NCI-H510A treated with DMSO at 0.1 percent for 48 hours (cell line): ENCODE data around the gene EFCC1.

Experiments
- DNase-seq: peaks from one replicate; lab custom pipeline; 2025; lab: John Stamatoyannopoulos, UW

EFCC1 gene, protein sequence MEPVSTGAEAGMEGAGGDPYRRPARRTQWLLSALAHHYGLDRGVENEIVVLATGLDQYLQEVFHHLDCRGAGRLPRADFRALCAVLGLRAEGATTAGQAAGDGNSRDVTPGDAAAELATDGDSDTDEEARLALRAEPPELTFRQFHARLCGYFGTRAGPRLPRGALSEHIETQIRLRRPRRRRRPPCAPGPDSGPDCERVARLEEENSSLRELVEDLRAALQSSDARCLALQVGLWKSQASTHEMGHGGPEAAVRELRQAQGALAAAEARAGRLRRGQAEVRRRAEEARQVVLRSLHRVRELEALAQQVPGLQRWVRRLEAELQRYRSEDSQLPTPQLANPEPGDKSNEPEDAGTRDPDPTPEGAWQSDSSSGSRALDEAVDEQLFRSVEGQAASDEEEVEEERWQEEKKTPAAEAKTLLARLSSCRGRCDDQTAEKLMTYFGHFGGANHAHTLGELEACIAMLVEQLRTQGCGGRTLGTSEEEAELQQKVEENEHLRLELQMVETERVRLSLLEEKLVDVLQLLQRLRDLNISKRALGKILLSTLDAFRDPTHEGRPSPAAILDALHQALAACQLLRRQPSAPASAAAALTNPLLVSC

DNA sequence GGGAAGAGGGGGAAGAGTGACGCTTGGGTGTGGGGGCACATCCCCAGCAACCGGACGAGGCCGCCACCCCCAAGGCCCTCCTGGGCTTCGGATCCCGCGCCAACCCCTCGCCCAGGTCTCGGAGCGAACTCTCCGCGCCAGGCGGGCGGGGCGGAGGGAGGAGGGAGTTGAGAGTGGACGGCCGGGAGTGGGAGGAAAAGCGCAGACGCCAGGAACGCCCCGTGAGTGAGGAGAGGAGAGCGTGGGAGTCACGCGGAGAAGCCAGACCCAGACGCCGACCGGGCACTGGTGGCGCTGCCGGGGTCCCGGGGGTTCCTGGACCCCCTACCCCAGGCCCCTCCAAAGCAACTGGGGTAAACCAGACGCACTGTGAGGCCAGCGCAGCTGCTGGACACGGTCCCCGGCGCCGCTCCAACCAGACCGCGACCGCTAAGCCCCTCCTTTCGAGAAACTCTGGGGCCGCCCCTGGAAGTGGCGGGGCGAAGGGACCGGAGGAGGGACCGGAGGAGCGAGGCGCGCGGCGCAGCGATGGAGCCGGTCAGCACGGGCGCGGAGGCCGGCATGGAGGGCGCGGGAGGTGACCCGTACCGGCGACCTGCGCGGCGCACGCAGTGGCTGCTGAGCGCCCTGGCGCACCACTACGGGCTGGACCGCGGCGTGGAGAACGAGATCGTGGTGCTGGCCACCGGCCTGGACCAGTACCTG is at the start of gene EFCC1:
EFCC1 (plus strand) TSS at position 204 of the 705 bp plus-strand sequence; CDS start at position 529, 325 bp downstream.
- peak; percentile 36 for DNase-seq

DNA sequence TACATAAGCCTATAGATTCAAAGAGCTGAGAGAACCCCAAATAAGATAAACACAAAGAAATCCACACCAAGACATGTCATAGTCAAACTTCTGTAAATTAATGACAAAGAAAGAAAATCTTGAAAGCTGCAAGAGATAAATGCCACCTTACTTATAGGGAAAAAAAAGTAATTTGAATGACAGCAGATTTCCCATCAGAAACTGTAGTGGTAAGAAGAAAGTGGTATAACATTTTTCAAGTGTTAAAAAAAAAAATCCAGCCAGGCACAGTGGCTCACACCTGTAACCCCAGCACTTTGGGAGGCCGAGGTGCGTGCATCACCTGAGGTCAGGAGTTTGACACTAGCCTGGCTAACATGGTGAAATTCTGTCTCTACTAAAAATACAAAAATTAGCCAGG is 44.7 kb upstream of the EFCC1 start:
- no peak for DNase-seq

DNA sequence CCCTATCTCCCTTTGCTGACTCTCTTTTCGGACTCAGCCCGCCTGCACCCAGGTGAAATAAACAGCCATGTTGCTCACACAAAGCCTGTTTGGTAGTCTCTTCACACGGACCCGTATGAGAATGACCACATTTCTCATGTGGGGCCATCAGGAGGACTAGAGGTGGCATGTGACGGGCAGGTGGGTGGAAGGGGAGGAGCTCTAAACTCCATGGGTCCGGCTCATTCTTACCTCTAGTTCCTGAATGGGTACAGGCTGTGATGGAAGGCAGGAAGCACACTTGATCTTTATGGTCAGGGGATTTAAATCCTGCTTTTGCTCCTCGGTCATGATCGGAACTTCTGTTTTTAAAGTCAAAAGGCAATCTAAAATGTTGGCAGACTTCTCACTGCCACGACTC is 35.8 kb upstream of the EFCC1 start:
- no peak for DNase-seq

DNA sequence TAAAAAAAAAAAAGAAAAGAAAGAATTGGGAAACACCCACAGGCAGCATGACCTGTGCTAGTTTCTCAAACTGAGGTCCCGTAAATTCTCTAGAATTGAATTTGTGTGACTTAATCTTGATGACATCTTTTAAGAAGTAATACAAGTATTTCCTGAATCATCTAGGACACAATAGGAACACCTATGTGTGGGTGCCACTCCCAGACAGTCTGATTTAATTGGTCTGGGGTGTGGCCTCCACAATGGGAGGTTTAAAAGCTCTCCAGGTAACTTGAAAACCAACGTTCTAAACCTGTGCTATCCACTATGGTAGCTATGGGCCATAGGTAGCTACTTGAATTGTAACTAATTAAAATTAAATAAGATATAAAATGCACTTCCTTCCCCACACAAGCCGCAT is 35.3 kb upstream of the EFCC1 start:
- no peak for DNase-seq

DNA sequence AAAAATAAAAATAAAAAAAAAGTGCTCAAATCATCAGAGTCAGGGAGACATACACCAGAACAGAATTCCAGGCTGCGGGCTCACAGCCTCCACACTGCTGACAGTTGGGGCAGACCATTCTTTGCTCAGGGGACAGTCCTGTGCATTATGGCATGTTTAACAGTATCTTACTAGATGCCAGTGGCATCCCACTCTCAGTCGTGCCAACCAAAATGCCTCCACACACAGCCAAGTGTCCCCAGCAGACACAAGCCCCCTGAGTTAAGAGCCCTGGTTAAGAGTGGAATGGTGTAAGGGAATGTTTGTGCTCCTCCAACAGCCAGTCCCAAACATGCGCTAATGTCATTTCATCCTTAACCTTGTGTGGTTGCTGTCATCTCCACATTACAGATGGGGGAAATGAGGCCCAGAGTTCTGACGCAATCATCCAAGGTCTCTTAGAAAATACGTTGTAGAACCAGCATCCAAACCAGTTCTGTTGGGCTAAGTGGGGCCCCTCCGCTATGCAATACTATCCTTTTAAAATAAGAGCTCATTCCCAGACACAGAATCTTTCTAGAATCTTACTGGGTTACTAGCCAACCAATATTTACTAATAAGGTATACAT is 33.3 kb upstream of the EFCC1 start:
- DNase-seq: no peak

DNA sequence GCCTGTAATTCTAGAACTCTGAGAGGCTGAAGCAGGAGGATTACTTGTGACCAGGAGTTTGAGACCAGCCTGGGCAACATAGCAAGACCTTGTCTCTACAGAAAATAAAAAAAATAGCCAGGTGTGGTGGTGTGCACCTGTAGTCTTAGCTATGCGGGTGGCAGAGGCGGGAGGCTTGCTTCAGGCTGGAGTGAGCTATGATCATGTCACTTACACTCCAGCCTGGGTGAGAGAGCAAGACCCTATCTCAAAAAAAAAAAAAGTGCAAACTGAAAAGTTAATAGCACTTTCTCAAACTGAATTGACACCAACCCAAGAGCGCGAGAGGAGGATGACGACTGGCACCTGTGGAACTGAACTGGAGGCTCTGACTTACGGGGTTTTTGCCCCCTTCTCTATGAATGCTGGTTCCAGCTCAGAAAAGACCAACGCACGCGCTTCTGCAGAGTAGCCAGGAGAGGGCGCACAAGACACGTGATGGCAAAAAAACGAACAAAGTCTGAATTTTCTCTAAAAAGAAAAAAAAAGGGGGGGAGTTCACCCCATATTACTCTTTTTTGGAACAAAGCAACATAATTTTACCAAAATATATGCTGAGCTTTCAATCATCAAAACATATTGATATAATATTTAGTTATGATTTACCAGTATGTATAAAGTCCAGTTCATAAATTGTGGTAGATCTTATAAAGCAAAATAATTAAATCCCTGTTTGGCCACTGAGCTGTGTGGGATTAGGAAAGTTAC is 30.9 kb upstream of the EFCC1 start:
- peak; percentile 13 for DNase-seq

DNA sequence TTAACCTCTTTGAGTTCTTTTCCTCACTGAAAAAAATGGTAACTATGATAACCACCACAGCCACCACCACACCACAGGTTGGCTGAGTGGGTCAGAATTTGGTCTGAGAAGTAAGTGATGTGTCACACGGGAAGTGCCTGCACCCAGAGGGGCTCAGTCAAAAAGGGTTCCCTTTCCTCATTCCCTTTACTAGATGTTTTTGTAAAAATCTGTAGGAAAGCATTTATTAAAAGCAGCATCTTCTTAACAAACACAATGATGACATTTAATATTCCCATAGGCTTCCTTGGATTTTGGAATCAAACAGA is 30.4 kb upstream of the EFCC1 start:
- DNase-seq: no peak

DNA sequence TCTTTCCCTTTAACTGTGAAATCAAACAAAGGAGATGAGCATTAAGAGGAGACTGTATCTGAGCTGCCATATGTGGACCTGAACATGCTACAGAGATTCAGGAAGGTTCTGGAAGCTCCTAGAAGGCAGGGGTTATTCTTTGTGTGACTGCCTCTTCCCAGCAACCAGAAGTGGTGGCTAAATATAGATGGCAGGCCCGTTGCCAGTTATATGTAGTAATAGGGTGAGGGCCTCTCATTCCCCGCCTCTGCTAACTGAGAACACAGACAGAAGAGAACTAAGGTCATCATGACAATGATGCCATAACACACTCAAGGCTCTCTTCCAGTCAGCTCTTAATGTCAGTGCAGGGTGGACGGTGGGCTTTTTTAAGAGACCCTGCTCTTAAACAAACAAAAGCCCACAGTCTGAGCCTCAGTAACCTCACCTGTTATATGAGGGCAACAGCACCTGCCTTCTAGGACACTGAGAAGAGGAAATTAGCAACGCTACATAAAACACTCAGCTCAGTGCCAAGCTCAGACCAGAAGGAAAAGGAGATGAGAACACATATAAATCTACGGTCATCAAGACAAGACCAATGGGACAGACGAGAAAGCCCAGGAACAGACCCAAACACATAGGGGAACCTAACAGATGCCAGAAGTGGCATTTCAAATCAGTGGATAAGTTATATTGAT is 29.5 kb upstream of the EFCC1 start:
- DNase-seq: peak; percentile 4

DNA sequence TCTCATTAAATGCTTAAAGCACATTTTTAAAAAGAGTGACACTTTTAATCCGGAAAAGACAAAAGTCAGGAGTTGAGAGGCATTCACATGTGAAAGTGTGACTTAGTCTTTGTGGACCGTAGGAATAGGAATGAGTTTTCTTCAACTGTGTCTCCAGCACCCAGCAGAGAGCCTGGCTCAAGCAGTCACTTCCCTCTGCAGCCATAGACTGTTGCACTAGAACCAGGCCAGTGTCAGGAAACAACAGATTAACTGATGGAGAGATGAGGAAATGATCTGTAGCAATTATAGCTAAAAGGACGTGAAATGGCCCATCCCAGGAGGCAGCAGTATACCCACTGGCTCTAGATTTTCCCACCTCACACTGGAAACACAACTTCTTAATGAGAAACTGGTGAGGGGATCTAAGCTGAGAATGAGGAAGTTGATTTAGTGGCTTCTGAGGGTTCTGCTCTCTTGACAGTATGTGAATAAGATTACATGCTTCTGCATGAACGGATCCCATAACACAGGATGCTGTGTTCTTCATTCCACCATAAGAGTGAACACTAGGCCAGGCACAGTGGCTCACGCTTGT is 27.0 kb upstream of the EFCC1 start:
- DNase-seq: no peak

DNA sequence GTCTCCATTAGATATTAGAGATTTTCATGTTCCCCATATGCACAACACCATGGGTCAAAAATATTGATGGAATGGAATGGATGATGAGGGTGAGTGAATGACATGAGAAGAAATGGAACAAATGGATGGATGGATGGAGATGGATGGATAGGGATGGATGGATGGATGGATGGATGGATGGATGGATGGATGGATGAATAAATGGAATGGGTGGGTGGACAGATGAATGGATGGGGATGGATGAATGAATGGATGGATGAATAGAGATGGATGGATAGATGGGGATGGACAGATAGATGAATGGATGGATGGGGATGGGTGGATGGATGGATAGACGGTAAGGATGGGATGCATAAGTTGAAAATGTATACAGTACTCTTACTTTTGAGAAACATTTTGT is 25.8 kb upstream of the EFCC1 start:
- no peak for DNase-seq

DNA sequence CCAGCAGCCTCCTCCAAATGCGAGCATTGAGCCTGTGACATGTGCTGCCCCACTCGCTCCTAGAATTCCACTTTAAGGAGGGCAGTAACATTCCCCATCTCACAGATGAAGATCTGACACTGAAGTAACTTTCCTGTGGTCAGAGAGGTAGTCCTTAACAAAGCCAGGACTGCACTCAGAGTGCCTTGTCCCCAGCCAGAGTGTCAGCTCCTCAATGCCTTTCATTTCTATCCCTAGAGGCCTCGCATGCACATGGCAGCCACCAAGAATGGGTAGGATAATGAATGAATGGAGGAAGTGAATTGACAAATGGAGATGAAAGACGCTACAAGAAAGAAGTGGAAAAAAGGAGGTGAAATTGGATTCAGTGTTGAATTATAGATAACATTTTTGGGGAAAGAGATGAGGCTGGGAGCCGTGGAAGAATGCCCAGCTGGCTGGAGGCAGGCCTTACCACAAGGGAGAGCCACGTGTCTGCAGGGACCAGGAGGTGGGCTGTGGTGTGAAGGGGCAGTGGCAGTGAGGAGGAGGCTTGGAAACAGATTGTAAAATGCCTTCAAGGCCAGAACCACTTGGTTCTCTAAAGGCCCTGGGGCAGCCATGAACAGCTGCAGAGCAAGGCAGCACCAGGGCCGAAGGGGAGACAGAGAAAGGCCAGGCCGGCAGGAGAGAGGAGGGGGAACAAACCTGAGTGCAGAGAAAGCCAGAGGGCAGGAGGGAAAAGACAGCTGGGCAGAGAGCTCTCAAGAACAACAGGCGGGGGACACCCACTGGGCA is 17.6 kb upstream of the EFCC1 start:
- DNase-seq: no peak

DNA sequence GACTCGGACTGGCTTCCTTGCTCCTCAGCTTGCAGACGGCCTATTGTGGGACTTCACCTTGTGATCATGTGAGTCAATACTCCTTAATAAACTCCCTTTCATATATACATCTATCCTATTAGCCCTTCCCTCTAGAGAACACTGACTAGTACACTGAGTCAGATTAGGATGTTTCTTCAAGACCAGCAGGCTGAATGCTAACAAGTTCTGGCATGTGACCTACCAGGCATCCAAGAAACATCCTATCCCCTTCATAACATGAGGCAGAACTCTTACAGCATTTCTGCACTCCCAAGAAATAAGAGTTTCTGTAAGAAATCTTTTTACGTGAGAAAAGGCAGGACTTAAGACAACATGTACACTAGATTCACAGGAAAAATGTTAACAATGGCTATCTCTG is 16.5 kb upstream of the EFCC1 start:
- no peak for DNase-seq

DNA sequence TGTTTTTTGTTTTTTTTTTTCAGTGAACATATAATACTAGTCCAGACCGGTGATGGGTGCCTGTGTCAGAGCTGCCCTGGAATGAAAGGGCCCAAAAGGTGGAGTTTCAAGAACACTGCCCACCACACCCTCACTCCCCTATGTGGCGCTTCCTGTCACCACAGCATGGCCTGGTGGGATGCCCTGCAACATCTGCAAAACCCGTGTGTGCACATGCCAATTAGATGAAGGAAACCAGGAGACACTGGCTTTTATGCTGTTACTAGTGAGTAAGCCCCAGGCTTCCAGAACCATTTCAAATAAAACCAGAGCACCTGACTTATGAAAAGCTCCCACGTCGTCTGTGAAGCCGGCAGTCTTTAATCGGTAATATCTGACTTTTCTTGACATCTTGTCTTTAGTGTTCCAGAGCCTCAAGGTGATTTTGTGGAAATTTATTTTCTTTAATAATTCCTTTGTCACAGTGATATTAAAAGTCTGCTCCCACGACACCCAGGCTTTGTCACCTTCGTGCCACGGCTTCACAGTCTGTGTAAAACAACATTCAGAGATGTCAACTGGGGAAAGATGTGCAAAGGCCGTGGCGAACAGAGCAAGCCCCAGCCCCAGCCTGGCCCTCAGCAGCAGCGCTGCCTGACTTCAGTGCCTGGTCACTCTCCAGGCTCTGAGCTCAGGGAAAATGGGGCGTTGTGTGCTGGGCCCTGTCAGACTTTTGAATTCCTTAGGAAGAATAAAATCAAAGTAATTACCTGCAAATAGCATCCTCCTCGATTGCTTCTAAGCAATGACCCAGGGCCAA is 13.6 kb upstream of the EFCC1 start:
- DNase-seq: no peak

DNA sequence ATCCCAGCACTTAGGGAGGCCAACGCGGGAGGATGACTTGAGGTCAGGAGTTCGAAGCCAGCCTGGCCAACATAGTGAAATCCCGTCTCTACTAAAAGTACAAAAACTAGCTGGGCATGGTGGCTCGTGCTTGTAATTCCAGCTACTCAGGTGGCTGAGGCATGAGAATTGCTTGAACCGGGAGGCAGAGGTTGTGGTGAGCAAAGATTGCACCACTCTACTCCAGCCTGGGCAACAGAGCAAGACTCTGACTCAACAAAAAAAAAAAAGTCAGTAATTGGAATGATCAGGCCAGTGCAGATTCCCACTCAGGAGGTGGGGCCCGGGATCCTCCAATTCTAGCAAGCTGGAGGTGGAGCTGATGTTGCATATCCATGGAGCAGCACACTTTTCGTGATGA is 12.8 kb upstream of the EFCC1 start:
- no peak for DNase-seq

DNA sequence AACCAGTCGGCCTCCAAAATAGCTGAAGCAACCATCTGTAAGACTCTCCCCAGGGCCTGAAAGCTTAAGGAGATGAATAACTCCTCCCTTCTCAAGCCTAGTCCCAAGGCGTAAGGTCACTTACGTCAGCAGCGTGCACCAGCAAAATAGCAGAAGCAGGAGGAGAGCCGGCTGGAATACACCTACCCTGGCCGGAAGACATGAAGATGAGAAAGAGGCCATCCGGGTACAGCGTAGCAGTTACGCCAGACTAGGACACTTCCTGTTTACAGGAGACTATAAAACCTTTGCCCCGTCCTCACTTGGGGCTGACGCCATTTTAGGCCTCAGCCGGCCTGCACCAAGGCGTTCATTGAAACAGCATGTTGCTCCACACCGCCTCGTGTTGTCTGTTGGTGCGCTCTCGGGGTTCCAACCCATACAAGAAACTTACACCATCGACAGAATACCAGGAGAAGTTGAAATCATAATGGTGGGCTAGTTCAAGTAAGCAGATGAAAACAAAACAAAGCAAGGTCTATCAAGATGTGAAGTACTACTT is 9.7 kb upstream of the EFCC1 start:
- no peak for DNase-seq

DNA sequence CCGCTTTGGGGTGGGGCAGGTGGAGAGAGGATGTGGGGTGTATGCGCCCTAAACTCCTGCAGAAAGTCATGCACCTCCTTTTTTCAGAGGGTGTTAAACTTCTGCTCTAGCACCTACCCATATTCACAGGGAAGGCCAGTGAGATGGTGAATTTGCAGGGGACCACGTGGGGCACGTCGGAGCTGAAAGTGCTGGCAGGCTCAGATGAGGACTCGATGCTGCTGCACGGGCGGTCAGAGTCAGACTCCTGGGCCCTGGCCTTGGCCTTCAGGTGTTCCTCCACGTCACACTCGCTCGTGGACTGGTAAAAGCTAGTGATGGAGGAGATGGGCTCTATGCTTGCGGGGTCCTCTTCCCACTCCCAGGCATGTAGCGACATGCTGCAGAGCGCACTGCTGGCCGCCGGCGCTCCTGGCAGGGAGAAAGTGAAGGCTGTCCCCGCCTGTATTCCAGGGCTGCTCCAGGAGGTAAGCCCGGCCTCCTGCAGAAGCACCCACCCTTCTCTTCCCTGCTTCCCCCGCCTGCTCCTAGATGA is 8.1 kb upstream of the EFCC1 start:
- no peak for DNase-seq

DNA sequence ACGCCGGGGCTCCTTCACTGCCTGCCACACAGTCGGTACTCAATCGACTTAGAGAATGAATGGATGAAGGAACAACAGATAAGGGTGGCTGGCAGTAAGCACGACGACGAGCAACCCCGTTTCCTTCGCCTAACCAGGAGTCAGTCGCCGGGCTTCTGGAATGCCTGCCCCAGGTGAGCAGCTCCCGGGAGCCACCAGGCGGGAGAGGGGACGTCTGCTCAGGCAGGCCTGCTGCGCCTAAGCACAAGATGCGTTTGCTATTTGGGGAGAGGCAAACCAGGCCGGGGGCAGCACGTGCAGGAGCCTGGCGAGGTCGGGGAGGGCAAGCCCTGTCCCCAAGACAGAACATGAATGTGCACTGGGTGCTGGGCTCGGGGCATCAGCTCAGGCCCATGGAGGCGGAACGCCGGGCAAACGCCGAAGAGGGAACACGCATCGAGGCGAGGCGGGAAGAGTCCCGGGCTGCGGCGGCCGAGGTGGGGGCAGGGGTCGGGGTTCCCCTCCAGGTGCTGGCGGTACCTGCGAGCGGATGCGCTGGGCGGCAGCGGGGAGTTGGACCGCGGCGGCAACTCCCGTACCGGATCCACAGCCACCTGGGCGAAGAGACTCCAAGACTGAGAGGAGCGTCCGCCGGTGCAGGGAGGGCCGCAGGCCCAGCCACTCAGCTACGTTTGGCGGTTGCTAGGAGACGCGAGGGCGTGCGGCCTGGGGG is 7.5 kb upstream of the EFCC1 start, which contains the start of gene CFAP92:
CFAP92 (minus strand) TSS at position 616 of the 712 bp plus-strand sequence. CDS start 772 bp downstream, outside the sequence.
- DNase-seq: peak; percentile 86

DNA sequence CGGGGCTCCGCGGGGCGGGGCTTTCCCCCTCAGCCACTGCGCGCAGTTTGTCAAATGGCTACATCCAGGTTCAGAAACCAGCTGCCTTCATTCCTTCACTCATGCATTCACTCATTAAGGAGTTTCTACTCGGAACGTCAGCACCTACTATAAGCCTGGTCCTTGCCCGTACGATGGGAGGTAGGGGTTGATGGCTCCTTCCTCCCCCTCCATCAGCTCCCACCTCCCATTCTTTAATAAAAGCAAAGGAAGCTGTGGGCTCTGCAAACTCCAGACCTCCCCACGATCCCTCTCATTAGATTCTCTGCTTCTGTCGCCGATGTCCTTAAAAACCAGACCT is 7.0 kb upstream of the EFCC1 start:
- no peak for DNase-seq
